PFSK-1 (cell line): Measurements from ENCODE around the gene BABAM1.

Source experiments
- FOXP2 ChIP-seq: optimal IDR thresholded peaks from 2 replicates; pipeline ENCODE3; 2011; ENCODE audit warnings: borderline replicate concordance, control low read depth, inconsistent platforms; ENCODE audit not compliant: insufficient read depth; ENCODE audit errors: extremely low read length, extremely low read depth
- POLR2AphosphoS5 ChIP-seq: IDR thresholded peaks from 2 replicates; pipeline ENCODE4 v1.6.1; 2012; ENCODE audit warnings: low read depth, mild to moderate bottlenecking, control low read depth, low read length, moderate library complexity
- SIN3A ChIP-seq: IDR thresholded peaks from 2 replicates; pipeline ENCODE4 v1.6.1; 2012; ENCODE audit warnings: mild to moderate bottlenecking, low read length, moderate library complexity, borderline replicate concordance; ENCODE audit not compliant: insufficient read depth
- TAF1 ChIP-seq: IDR thresholded peaks from 2 replicates; pipeline ENCODE4 v1.6.1; 2012; ENCODE audit warnings: low read length, control low read depth, borderline replicate concordance; ENCODE audit not compliant: insufficient read depth
- TF ChIP-seq, protein P1 (sequence below), 2 experiments: IDR thresholded peaks; 2 replicates each; pipeline versions ENCODE4 v1.6.1 to v1.8.0; 2011 to 2012; ENCODE audit warnings: low read depth in 2 of 2, low read length in 2 of 2, control low read depth in 1 of 2, inconsistent platforms in 1 of 2, mild to moderate bottlenecking in 1 of 2, moderate library complexity in 1 of 2; ENCODE audit not compliant: insufficient read depth in 1 of 2

DNA sequence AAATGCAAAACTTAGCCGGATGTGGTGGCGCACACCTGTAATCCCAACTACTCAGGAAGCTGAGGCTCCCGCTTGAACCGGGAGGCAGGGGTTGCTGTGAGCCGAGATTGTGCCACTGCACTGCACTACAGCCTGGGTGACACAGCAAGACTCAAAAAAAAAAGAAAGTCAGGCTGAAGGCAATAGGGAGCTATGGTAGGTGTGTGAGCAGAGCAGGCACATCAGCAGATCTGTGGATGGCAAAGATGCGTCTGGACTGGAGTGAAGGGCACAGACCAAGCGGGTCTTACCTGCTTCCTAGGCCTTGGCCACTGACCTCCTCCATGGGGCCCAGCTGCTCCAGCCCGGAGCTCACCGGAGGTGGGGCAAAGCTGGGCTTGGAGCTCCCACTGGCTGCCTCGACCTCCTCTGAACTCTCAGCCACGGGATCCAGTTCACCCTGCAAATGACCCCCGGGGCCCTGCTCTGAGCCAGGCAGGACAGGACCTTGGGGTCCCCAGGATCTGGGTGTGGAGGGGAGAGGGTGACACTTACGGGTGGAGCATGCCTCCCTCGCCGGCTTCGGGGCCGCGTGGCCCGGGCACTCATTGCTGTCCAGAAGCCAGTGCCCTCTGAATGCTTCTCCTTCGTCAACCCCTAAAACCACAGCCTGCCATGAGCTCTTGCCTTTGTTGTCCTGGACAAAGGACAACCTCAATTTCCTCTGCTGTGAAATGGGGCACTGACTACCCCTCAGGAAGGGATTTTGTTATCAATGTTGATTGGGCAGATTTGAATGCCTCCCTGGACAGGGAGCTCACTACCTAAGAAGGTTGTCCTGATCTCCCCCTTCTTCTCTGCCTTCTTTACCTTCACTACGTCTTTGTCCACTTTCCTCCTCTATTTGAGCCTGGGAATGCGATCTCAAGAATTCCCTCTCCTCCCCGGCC lies 3.3 kb upstream of the BABAM1 start:
- no peak for TF ChIP-seq FOXP2
- TF ChIP-seq POLR2AphosphoS5 = no peak
- TF ChIP-seq SIN3A = no peak
- no peak for TF ChIP-seq TAF1
- TF ChIP-seq, protein P1, sequence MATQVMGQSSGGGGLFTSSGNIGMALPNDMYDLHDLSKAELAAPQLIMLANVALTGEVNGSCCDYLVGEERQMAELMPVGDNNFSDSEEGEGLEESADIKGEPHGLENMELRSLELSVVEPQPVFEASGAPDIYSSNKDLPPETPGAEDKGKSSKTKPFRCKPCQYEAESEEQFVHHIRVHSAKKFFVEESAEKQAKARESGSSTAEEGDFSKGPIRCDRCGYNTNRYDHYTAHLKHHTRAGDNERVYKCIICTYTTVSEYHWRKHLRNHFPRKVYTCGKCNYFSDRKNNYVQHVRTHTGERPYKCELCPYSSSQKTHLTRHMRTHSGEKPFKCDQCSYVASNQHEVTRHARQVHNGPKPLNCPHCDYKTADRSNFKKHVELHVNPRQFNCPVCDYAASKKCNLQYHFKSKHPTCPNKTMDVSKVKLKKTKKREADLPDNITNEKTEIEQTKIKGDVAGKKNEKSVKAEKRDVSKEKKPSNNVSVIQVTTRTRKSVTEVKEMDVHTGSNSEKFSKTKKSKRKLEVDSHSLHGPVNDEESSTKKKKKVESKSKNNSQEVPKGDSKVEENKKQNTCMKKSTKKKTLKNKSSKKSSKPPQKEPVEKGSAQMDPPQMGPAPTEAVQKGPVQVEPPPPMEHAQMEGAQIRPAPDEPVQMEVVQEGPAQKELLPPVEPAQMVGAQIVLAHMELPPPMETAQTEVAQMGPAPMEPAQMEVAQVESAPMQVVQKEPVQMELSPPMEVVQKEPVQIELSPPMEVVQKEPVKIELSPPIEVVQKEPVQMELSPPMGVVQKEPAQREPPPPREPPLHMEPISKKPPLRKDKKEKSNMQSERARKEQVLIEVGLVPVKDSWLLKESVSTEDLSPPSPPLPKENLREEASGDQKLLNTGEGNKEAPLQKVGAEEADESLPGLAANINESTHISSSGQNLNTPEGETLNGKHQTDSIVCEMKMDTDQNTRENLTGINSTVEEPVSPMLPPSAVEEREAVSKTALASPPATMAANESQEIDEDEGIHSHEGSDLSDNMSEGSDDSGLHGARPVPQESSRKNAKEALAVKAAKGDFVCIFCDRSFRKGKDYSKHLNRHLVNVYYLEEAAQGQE (IDR thresholded peaks at IDR 0.05; ENCODE audit: insufficient read depth in 1 of 2, low read depth in 2 of 2, low read length in 2 of 2) = no peak
